Caco-2 (cell line): ENCODE data around the gene ACAP3. TPM values are rescaled to one million over a fixed set of nuclear protein-coding genes. Genes with fewer than 3 reads are reported as not detected.

Experiments
- BruUV-seq: library from RNA; stranded (reverse); fragments of 400-500 nt; replicated peaks from 2 replicates; lab custom pipeline; 2021; lab: Mats Ljungman, UMichigan
- CTCF ChIA-PET: fragments of 300-600 bp; sonication (Branson Sonifier 250); formaldehyde crosslinking; loops from one replicate; lab custom pipeline; 2022; ENCODE audit warnings: antibody characterized with exemption; lab: Charles Lee
- POLR2A ChIA-PET: fragments of 300-600 bp; sonication (Branson Sonifier 250); formaldehyde crosslinking; loops from one replicate; lab custom pipeline; 2022; ENCODE audit warnings: antibody characterized with exemption; lab: Charles Lee
- DNase-seq, 2 experiments: peaks; one replicate each; pipeline versions ENCODE4 v3.0.0 to v3.0.0-alpha.2; 2020 to 2022
- H3K27me3 ChIP-seq: replicated peaks from 2 replicates; pipeline ENCODE4 v1.6.0; 2011; ENCODE audit warnings: low read length; ENCODE audit not compliant: control insufficient read depth, insufficient read depth
- H3K36me3 ChIP-seq: 2 replicates; pipeline ENCODE4 v1.5.1; 2011; ENCODE audit warnings: low read length; ENCODE audit not compliant: control insufficient read depth, insufficient read depth
- H3K4me1 ChIP-seq: fragments of 250-450 bp; sonication (Bioruptor Pico); 2 replicates; pipeline ENCODE4 v1.5.1; 2020; ENCODE audit warnings: mild to moderate bottlenecking
- H3K4me3 ChIP-seq: 2 replicates; pipeline ENCODE4 v1.5.1; 2011; ENCODE audit warnings: low read depth, mild to moderate bottlenecking, control low read depth, low read length
- H3K9me3 ChIP-seq: fragments of 250-450 bp; sonication (Bioruptor Pico); 2 replicates; pipeline ENCODE4 v1.5.1; 2020; ENCODE audit warnings: mild to moderate bottlenecking, moderate library complexity
- H3K27ac Mint-ChIP-seq: one replicate; pipeline ENCODE4 v1.8.0; 2022; ENCODE audit warnings: mixed read lengths; ENCODE audit not compliant: unreplicated experiment
- H3K27me3 Mint-ChIP-seq: one replicate; pipeline ENCODE4 v1.8.0; 2022; ENCODE audit warnings: mixed read lengths; ENCODE audit not compliant: insufficient read depth, unreplicated experiment
- H3K36me3 Mint-ChIP-seq: one replicate; pipeline ENCODE4 v1.8.0; 2022; ENCODE audit warnings: mild to moderate bottlenecking, mixed read lengths; ENCODE audit not compliant: insufficient read depth, unreplicated experiment
- H3K4me1 Mint-ChIP-seq: one replicate; pipeline ENCODE4 v1.8.0; 2022; ENCODE audit warnings: low read depth, mixed read lengths; ENCODE audit not compliant: unreplicated experiment
- H3K4me3 Mint-ChIP-seq: one replicate; pipeline ENCODE4 v1.8.0; 2022; ENCODE audit warnings: mild to moderate bottlenecking, moderate library complexity, mixed read lengths; ENCODE audit not compliant: unreplicated experiment
- H3K9me3 Mint-ChIP-seq: one replicate; pipeline ENCODE4 v1.8.0; 2022; ENCODE audit warnings: mixed read lengths; ENCODE audit not compliant: unreplicated experiment
- CTCF ChIP-seq, 2 experiments: fragments of 200-600 bp in 1 of 2; IDR thresholded peaks; 1 replicate in 1 of 2; 2 replicates in 1 of 2; pipeline versions ENCODE4 v1.5.1 to v1.8.0; 2011 to 2022; ENCODE audit warnings: antibody characterized with exemption in 1 of 2, control low read depth in 1 of 2, inconsistent platforms in 1 of 2, low read depth in 1 of 2, low read length in 1 of 2, mild to moderate bottlenecking in 1 of 2, moderate library complexity in 1 of 2; ENCODE audit not compliant: insufficient read depth in 1 of 2, severe bottlenecking in 1 of 2, unreplicated experiment in 1 of 2
- intact Hi-C: fragments of 100-400 bp; cut with micrococcal nuclease; formaldehyde crosslinking; loops from one replicate; pipeline ENCODE4 v1.10.0; 2022; ENCODE audit not compliant: unreplicated experiment
- total RNA-seq: library from RNA; stranded (reverse); gene quantifications from 2 replicates; pipeline ENCODE4 v1.2.3, GENCODE V29; 2022

ACAP3 gene
- total RNA-seq, 1 experiment from 2014 or later: 46.6 TPM

GRCh38 chr1:1356166-1356795 lies 48.6 kb upstream of the ACAP3 start:
- Histone ChIP-seq H3K27me3 (no peaks in the 10 kb centered on the region), H3K4me1 (peaks cover 32% of the 10 kb centered on the region), H3K36me3 (no peaks in the 10 kb centered on the region), H3K9me3 (no peaks in the 10 kb centered on the region), H3K4me3 (peak overlapping the region; percentile 47)
- no peak for DNase-seq
- no TSS peak for BruUV-seq
- TF ChIP-seq CTCF (IDR thresholded peaks at IDR 0.05; ENCODE audit: insufficient read depth in 1 of 2, low read depth in 1 of 2, low read length in 1 of 2, severe bottlenecking in 1 of 2, unreplicated experiment in 1 of 2): no peak
- ChIA-PET POLR2A (no interaction called here), CTCF (no interaction called here)
- Mint-ChIP-seq H3K36me3 (peaks cover 27% of the 10 kb centered on the region), H3K27me3 (no peaks in the 10 kb centered on the region), H3K9me3 (no peaks in the 10 kb centered on the region), H3K27ac (no peak overlapping the region), H3K4me1 (peaks cover 8% of the 10 kb centered on the region), H3K4me3 (no peak overlapping the region)
- intact Hi-C loops: no loop called here

- Histone ChIP-seq H3K27me3 (no peaks in the 10 kb centered on the region), H3K36me3 (no peaks in the 10 kb centered on the region), H3K9me3 (no peaks in the 10 kb centered on the region), H3K4me3 (peak overlapping the region; percentile 47), H3K4me1 (peaks cover 24% of the 10 kb centered on the region)
- no peaks in the 10 kb centered on the region for H3K9me3 Mint-ChIP-seq
- POLR2A ChIA-PET: interaction anchor here (0.6 kb wide), 1 partner anchor 23 kb away, joined by 4 read pairs; no protein-coding TSS in a partner anchor
- H3K4me3 Mint-ChIP-seq: no peak overlapping the region
- DNase-seq: peak; percentile 63 to 71
- no TSS peak for BruUV-seq
- peaks cover under 1% of the 10 kb centered on the region for H3K4me1 Mint-ChIP-seq
- no peak for TF ChIP-seq CTCF (IDR thresholded peaks at IDR 0.05; ENCODE audit: insufficient read depth in 1 of 2, low read depth in 1 of 2, low read length in 1 of 2, severe bottlenecking in 1 of 2, unreplicated experiment in 1 of 2)
- intact Hi-C loops: no loop called here
- CTCF ChIA-PET: interaction anchor here (0.6 kb wide), 1 partner anchor 184 kb away, joined by 5 read pairs; no protein-coding TSS in a partner anchor
- no peak overlapping the region for H3K27ac Mint-ChIP-seq
- H3K27me3 Mint-ChIP-seq: no peaks in the 10 kb centered on the region
- H3K36me3 Mint-ChIP-seq: peaks cover 27% of the 10 kb centered on the region
Observed at GRCh38 chr1:1355416-1355815, 47.7 kb upstream of the ACAP3 start.

GRCh38 chr1:1354271-1355247 lies 46.8 kb upstream of the ACAP3 start:
- DNase-seq: no peak
- H3K9me3 Mint-ChIP-seq: no peaks in the 10 kb centered on the region
- H3K36me3 ChIP-seq: no peaks in the 10 kb centered on the region
- no peaks in the 10 kb centered on the region for H3K4me1 Mint-ChIP-seq
- no peak overlapping the region for H3K27ac Mint-ChIP-seq
- H3K27me3 ChIP-seq: no peaks in the 10 kb centered on the region
- peak overlapping the region; percentile 66 for H3K4me3 Mint-ChIP-seq
- ChIA-PET CTCF (interaction anchor here (0.6 to 0.7 kb wide), 2 partner anchors 21 to 185 kb away, joined by 5 to 10 read pairs; no protein-coding TSS in a partner anchor), POLR2A (no interaction called here)
- H3K27me3 Mint-ChIP-seq: no peaks in the 10 kb centered on the region
- TF ChIP-seq CTCF (IDR thresholded peaks at IDR 0.05; ENCODE audit: insufficient read depth in 1 of 2, low read depth in 1 of 2, low read length in 1 of 2, severe bottlenecking in 1 of 2, unreplicated experiment in 1 of 2): no peak
- peaks cover 27% of the 10 kb centered on the region for H3K36me3 Mint-ChIP-seq
- no peaks in the 10 kb centered on the region for H3K9me3 ChIP-seq
- H3K4me1 ChIP-seq: peaks cover 17% of the 10 kb centered on the region
- H3K4me3 ChIP-seq: peak overlapping the region; percentile 47
- no TSS peak for BruUV-seq
- intact Hi-C loops: no loop called here
